Testis (tissue), 3 donors: ENCODE results near the gene SEC23IP. TPM values are rescaled to one million over a fixed set of nuclear protein-coding genes. Genes with fewer than 3 reads are reported as not detected.

Experiments used
- DNase-seq: peaks from one replicate; pipeline ENCODE4 v3.0.0-alpha.2; 2019
- H3K27ac ChIP-seq, 2 donors: fragments of 200-600 bp; sonication (generic); one replicate each; pipeline ENCODE4 v1.5.1; 2019
- H3K27me3 ChIP-seq: fragments of 200-600 bp; sonication (generic); one replicate; pipeline ENCODE4 v1.5.1; 2019
- H3K36me3 ChIP-seq: fragments of 200-600 bp; sonication (generic); one replicate; pipeline ENCODE4 v1.5.1; 2017; ENCODE audit warnings: low read depth; ENCODE audit errors: missing control alignments
- H3K4me1 ChIP-seq: fragments of 200-600 bp; sonication (generic); one replicate; pipeline ENCODE4 v1.5.1; 2019
- H3K4me3 ChIP-seq, 2 donors: fragments of 200-600 bp; sonication (generic); one replicate each; pipeline ENCODE4 v1.5.1; 2017 to 2019
- H3K9me3 ChIP-seq: fragments of 200-600 bp; sonication (generic); one replicate; pipeline ENCODE4 v1.5.1; 2017
- CTCF ChIP-seq, 3 experiments: fragments of 450-650 bp in 2 of 3; fragments of 200-600 bp in 1 of 3; sonication (generic) in 1 of 3; IDR thresholded peaks; one replicate each; pipeline ENCODE4 v1.5.1; 2016 to 2019; ENCODE audit warnings: antibody characterized with exemption in 3 of 3, mild to moderate bottlenecking in 2 of 3, moderate library complexity in 1 of 3
- POLR2A ChIP-seq: fragments of 450-650 bp; IDR thresholded peaks from one replicate; pipeline ENCODE4 v1.6.1; 2017; ENCODE audit warnings: antibody characterized with exemption, mild to moderate bottlenecking, moderate library complexity
- WGBS, 2 donors: methylation state at CpG; one replicate each; pipeline ENCODE4 v1.1.5; 2018; 5-methylcytosine and 5-hydroxymethylcytosine counted together
- intact Hi-C: fragments of 100-400 bp; cut with DNase I; formaldehyde crosslinking; loops from one replicate; pipeline ENCODE4 v1.15.1; 2023; ENCODE audit warnings: low total_unique reads
- polyA plus RNA-seq: library from polyadenylated mRNA; stranded (reverse); fragments of 350-450 nt; fragmentation: Illumina TruSeq; extraction: RNeasy Lipid Tissue Mini Kit (QIAGEN cat#74804); gene quantifications from one replicate; pipeline ENCODE4 v1.2.3, GENCODE V29; 2014; ENCODE audit warnings: low read depth, low replicate concordance; ENCODE audit not compliant: insufficient read depth
- total RNA-seq, 2 donors: library from RNA; depleted of rRNA; stranded (reverse); fragments of >200 nt; gene quantifications; one replicate each; pipeline ENCODE4 v1.2.3, GENCODE V29; 2016

The SEC23IP gene
- total and polyA plus RNA-seq, 3 donors from 2014 or later, result 42.5 to 48.9 (median 43.3) TPM

- DNase-seq, result no peak
- no peak for TF ChIP-seq POLR2A
- no peak for TF ChIP-seq CTCF (IDR thresholded peaks at IDR 0.05)
- H3K4me1 ChIP-seq, result peaks cover 38% of the 10 kb centered on the region
- 90 to 93% methylated on average over 3 of the region's 3 CpGs for WGBS, 2 donors
- no peak overlapping the region for H3K27ac ChIP-seq
- H3K27me3 ChIP-seq, result no peaks in the 10 kb centered on the region
- H3K4me3 ChIP-seq, result peak overlapping the region in 1 of 2 donors; percentile 86
- intact Hi-C loops, result no loop called here
- no peaks in the 10 kb centered on the region for H3K36me3 ChIP-seq
- no peaks in the 10 kb centered on the region for H3K9me3 ChIP-seq
Observed at GRCh38 chr10:119893845-119894427, 1.4 kb downstream of the SEC23IP start.

- intact Hi-C loops, result no loop called here
- peaks cover 43% of the 10 kb centered on the region for H3K4me1 ChIP-seq
- no peak for DNase-seq
Observed at GRCh38 chr10:119896061-119896655, 3.6 kb downstream of the SEC23IP start.

DNA sequence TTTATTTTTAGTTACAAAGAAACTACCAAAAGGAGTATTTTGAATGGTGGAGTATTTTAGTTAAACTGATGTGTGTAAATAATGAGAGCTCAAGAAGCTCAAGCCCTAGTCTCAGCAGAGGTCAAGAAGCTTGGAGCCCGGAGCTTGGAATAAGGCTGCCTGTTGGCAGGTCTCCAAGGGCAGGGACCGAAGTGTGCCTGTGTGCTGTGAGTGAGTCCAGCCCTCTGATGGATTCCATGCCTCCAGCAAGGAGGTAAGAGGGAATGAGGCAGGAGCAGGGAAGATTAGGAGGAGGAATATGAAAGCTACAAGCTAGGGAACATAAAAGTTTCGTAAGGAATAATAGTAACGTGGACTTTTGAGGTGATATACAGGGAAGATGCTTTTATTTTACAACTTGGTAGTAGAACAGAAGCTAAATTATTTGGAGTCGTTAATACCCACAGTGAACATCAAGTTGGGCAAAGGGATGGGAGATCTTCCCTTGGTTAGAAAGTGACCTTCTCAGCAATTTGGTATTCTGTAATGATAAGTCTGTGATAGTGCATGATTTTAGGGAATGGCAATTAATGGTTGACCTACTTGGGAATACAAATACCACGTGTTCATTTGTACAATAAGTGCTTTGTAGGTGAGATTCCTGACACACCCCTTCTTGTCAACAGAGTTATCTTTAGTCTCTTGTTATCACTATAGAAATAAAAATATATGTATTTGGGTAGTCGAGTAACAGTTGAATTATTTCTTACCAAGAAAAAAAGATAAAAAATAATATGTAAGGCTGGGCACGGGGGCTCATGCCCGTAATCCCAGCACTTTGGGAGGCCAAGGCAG, 4.6 kb downstream of the SEC23IP start:
- TF ChIP-seq POLR2A, result no peak
- TF ChIP-seq CTCF (IDR thresholded peaks at IDR 0.05), result no peak
- intact Hi-C loops, result no loop called here
- Histone ChIP-seq H3K27ac (peak overlapping the region in 1 of 2 donors; percentile 7), H3K4me3 (no peak overlapping the region), H3K36me3 (no peaks in the 10 kb centered on the region), H3K4me1 (peaks cover 43% of the 10 kb centered on the region), H3K9me3 (no peaks in the 10 kb centered on the region), H3K27me3 (no peaks in the 10 kb centered on the region)
- 42 to 58% methylated on average over 9 of the region's 9 CpGs for WGBS, 2 donors
- DNase-seq, result peak; percentile 85

More at GRCh38 chr10:119896061-119896655, 3.6 kb downstream of the SEC23IP start:
- 45 to 46% methylated on average over 4 of the region's 4 CpGs for WGBS, 2 donors
- Histone ChIP-seq H3K27ac (peak overlapping the region; percentile 7 to 15), H3K27me3 (no peaks in the 10 kb centered on the region), H3K36me3 (no peaks in the 10 kb centered on the region), H3K9me3 (no peaks in the 10 kb centered on the region), H3K4me3 (no peak overlapping the region)
- TF ChIP-seq POLR2A (no peak), CTCF (IDR thresholded peaks at IDR 0.05) (no peak)

- 80 to 99% methylated on average over 4 of the region's 4 CpGs for WGBS, 2 donors
- TF ChIP-seq POLR2A (no peak), CTCF (IDR thresholded peaks at IDR 0.05) (no peak)
- Histone ChIP-seq H3K27me3 (no peaks in the 10 kb centered on the region), H3K27ac (no peak overlapping the region), H3K36me3 (peaks cover 2% of the 10 kb centered on the region), H3K9me3 (no peaks in the 10 kb centered on the region), H3K4me3 (no peak overlapping the region), H3K4me1 (peaks cover 40% of the 10 kb centered on the region)
- no peak for DNase-seq
- intact Hi-C loops, result no loop called here
Observed at GRCh38 chr10:119898577-119898976, 6.0 kb downstream of the SEC23IP start.
